ENCODE measurements around the gene CTDNEP1.
"Not testable (repeated sequence)": the region's sequence is repeated elsewhere in the genome, so short reads cannot be mapped to it uniquely, and the experiment has no call there.

The CTDNEP1 gene

GRCh38 chr17:7243838-7244237 is 7.7 kb downstream of the CTDNEP1 start:
- not testable (repeated sequence) for DNase-seq

- DNase-seq = no peak
Observed at GRCh38 chr17:7243453-7243729, 8.1 kb downstream of the CTDNEP1 start.

GRCh38 chr17:7242717-7243452 is 8.6 kb downstream of the CTDNEP1 start:
- DNase-seq = peak; percentile 88 to 97 (median 91)

GRCh38 chr17:7241783-7242716 is 9.5 kb downstream of the CTDNEP1 start, which contains the start of gene GABARAP:
TSS of gene GABARAP (minus strand) at chr17:7242449. CDS start at chr17:7242330, 119 bp downstream.
- DNase-seq = peak; percentile 85 to 94 (median 87)

- DNase-seq = no peak
Observed at GRCh38 chr17:7241090-7241733, 10.3 kb downstream of the CTDNEP1 start.

GRCh38 chr17:7240375-7240774 is 11.2 kb downstream of the CTDNEP1 start:
- DNase-seq = no peak

- DNase-seq = peak; percentile 91 to 100 (median 97)
Observed at GRCh38 chr17:7239091-7240027, 12.2 kb downstream of the CTDNEP1 start, which contains the start of gene PHF23. TSS of gene PHF23 (minus strand) at chr17:7239457. CDS start at chr17:7239279, 178 bp downstream.

- DNase-seq = peak in 2 of 5 experiments; percentile 39 to 71
Observed at GRCh38 chr17:7238420-7239090, 13.0 kb downstream of the CTDNEP1 start.

GRCh38 chr17:7237761-7238419 is 13.6 kb downstream of the CTDNEP1 start:
- peak; percentile 58 to 88 (median 75) for DNase-seq

GRCh38 chr17:7237266-7237760 is 14.2 kb downstream of the CTDNEP1 start:
- DNase-seq = no peak

GRCh38 chr17:7236808-7237207 is 14.7 kb downstream of the CTDNEP1 start:
- no peak for DNase-seq

GRCh38 chr17:7235693-7236665 is 15.6 kb downstream of the CTDNEP1 start:
- DNase-seq = no peak

- peak; percentile 86 to 96 (median 90) for DNase-seq
Observed at GRCh38 chr17:7234083-7234951, 17.2 kb downstream of the CTDNEP1 start, which contains the start of gene DVL2. TSS of gene DVL2 (minus strand) at chr17:7234517. CDS start at chr17:7234262, 255 bp downstream.

- DNase-seq = no peak
Observed at GRCh38 chr17:7233701-7234082, 17.8 kb downstream of the CTDNEP1 start.

GRCh38 chr17:7232114-7232513 is 19.4 kb downstream of the CTDNEP1 start:
- no peak for DNase-seq

- no peak for DNase-seq
Observed at GRCh38 chr17:7229504-7229903, 22.0 kb downstream of the CTDNEP1 start.

- no peak for DNase-seq
Observed at GRCh38 chr17:7228920-7229319, 22.6 kb downstream of the CTDNEP1 start.

Data from T-helper 2 cell (primary cell).